Small intestine (tissue), 7 donors: ENCODE measurements around the gene ZNF22. TPM values are rescaled to one million over a fixed set of nuclear protein-coding genes. Genes with fewer than 3 reads are reported as not detected.

Experiments used
- DNase-seq, 2 donors: peaks; one replicate each; pipeline versions ENCODE4 v3.0.0 to v3.0.0-alpha.2; 2013
- FAIRE-seq: peaks from 2 replicates; lab custom pipeline; 2012; peaks lifted over from hg19 to GRCh38; lab: Jason Lieb, UNC
- H3K27ac ChIP-seq, 3 donors: one replicate each; pipeline ENCODE4 v1.5.1; 2013; ENCODE audit warnings: low read length in 2 of 3, mild to moderate bottlenecking in 2 of 3, control low read depth in 1 of 3, inconsistent platforms in 1 of 3, low read depth in 1 of 3, moderate library complexity in 1 of 3
- H3K27me3 ChIP-seq, 3 donors: one replicate each; pipeline ENCODE4 v1.6.1; 2013; ENCODE audit warnings: low read length in 3 of 3, inconsistent platforms in 1 of 3; ENCODE audit not compliant: control insufficient read depth in 3 of 3, insufficient read depth in 3 of 3
- H3K36me3 ChIP-seq, 3 donors: one replicate each; pipeline ENCODE4 v1.6.1; 2013; ENCODE audit warnings: low read length in 3 of 3, inconsistent platforms in 1 of 3, low read depth in 1 of 3, mild to moderate bottlenecking in 1 of 3, moderate library complexity in 1 of 3; ENCODE audit not compliant: control insufficient read depth in 3 of 3, insufficient read depth in 2 of 3
- H3K4me1 ChIP-seq, 3 donors: one replicate each; pipeline ENCODE4 v1.6.1; 2013; ENCODE audit warnings: low read length in 2 of 3, inconsistent platforms in 1 of 3, low read depth in 1 of 3, mild to moderate bottlenecking in 1 of 3, moderate library complexity in 1 of 3; ENCODE audit not compliant: control insufficient read depth in 3 of 3, insufficient read depth in 2 of 3
- H3K4me3 ChIP-seq, 3 donors: one replicate each; pipeline ENCODE4 v1.5.1; 2013; ENCODE audit warnings: low read length in 3 of 3, control low read depth in 1 of 3, inconsistent platforms in 1 of 3, low read depth in 1 of 3, mild to moderate bottlenecking in 1 of 3, moderate library complexity in 1 of 3
- H3K9me3 ChIP-seq, 2 donors: one replicate each; pipeline ENCODE4 v1.6.1; 2013; ENCODE audit warnings: low read depth in 1 of 2, low read length in 1 of 2; ENCODE audit not compliant: control insufficient read depth in 2 of 2, insufficient read depth in 1 of 2
- WGBS, 3 donors: extraction: QIAGEN DNeasy Blood & Tissue Kit; methylation state at CpG; one replicate each; pipeline ENCODE4 v1.1.7; 2013; 5-methylcytosine and 5-hydroxymethylcytosine counted together
- polyA plus RNA-seq, 4 donors: library from polyadenylated mRNA; stranded (reverse) in 3 of 4; unstranded in 1 of 4; fragments of 200-250 nt in 3 of 4; fragments of 120-200 nt in 1 of 4; gene quantifications; one replicate each; pipeline versions ENCODE4 v1.2.1 to v1.2.3, GENCODE V29; 2013
- donor health status: healthy with polysubstance abuse.
- donor health status: control.
- donor health status: control.
- donor health status: Bipolar disorder and iron deficiency.
- donor health status: healthy.

The ZNF22 gene
- polyA plus RNA-seq, 4 donors = 8.1 to 30.3 (median 13.3) TPM

DNA sequence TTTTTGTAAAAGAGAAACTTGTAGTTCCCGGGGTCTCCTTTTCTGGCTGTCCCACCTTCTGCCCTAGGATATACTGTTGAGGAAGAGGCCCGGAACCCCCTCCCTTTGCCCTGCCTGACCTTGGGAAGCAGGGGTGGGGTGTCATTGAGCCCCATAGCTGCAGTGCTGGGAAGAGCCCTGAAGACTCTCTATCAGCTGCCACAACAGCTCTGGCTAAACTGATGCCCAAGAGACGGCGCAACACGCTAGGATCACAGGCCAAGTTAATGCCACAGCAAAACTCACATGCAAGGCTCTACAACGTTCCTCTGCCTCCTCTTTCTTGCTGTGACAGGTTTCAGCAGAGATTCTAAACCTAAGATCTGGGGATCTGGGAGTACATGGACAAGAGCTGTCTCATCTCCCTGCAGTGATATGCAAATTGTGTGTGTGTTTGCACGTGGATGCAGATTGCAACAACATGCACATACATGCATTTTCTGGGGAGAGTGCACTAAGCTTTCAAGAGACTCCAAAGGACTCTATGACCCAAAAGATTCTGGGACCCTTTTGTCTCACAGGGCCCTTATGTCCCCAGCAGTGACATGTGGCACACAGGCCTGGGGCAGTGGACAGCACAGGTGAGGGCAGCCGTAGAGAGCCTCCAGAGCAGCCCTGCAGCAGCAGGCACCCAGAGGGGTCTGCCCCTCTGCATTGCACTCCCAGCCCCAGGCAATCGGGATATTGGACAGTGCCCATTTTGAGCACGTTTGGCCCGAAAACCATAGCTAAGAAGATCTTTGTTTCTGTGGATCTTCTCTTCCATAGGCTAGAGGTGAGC is 38.6 kb upstream of the ZNF22 start:
- H3K4me3 ChIP-seq = no peak overlapping the region
- WGBS, 3 donors = 55 to 79% (median 63%) methylated on average over 11 of the region's 11 CpGs
- peaks cover 11 to 80% (median 16%) of the 10 kb centered on the region in 3 donors for H3K4me1 ChIP-seq
- no peak overlapping the region for H3K27ac ChIP-seq
- peaks cover 0 to 4% (median 0%) of the 10 kb centered on the region in 3 donors for H3K36me3 ChIP-seq
- no peaks in the 10 kb centered on the region for H3K27me3 ChIP-seq
- FAIRE-seq (no peak), DNase-seq (no peak)
- no peaks in the 10 kb centered on the region for H3K9me3 ChIP-seq

DNA sequence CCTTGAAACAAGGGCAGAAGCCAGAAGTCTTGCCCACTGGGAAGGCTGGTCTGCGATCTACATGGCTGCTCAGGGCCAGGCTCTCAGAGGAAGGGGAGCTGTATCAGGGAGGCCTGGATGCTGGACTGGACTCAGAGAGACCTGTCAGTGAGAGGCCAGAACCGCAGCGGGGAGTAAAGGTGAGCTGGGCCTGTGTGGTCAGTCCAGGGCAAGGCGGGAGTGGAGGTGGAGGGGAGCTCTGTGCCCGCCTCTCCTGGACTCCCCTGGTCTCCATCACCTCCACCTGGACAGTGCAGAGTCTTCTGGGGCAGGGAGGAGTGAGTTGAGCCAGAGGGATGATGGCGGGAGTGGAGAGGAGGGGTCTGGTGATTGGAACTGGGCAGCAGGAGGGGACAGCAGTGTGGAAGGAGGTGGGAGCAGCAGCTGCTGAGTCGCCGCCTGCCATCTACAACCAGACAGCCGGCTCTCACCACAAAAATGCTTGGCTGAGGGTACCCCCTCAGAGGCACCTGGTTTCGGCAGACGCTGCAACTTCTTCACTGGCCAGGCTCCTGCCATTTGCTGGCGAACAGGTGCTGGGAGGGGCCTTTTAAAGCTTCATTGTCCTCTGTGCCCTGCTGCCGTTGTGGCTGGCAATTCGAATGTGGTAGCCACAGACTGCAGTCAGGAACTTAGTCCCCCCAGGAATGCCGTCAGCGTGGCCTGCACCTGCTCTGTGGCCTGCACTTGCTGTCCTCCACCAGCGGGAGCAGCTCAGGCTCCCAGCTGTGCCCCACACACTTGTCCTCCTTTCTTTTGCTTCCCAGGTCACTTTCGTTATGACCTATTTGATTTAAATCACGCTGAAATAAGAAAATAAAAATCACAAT is 37.6 kb upstream of the ZNF22 start:
- Histone ChIP-seq H3K27ac (peak overlapping the region; percentile 42 to 83 (median 45)), H3K36me3 (peaks cover 0 to 6% (median 0%) of the 10 kb centered on the region in 3 donors), H3K4me3 (no peak overlapping the region), H3K9me3 (no peaks in the 10 kb centered on the region), H3K27me3 (no peaks in the 10 kb centered on the region), H3K4me1 (peaks cover 11 to 77% (median 14%) of the 10 kb centered on the region in 3 donors)
- FAIRE-seq (no peak), DNase-seq (peak; percentile 25 to 62)
- 33 to 69% (median 55%) methylated on average over 16 to 19 of the region's 19 CpGs for WGBS, 3 donors

DNA sequence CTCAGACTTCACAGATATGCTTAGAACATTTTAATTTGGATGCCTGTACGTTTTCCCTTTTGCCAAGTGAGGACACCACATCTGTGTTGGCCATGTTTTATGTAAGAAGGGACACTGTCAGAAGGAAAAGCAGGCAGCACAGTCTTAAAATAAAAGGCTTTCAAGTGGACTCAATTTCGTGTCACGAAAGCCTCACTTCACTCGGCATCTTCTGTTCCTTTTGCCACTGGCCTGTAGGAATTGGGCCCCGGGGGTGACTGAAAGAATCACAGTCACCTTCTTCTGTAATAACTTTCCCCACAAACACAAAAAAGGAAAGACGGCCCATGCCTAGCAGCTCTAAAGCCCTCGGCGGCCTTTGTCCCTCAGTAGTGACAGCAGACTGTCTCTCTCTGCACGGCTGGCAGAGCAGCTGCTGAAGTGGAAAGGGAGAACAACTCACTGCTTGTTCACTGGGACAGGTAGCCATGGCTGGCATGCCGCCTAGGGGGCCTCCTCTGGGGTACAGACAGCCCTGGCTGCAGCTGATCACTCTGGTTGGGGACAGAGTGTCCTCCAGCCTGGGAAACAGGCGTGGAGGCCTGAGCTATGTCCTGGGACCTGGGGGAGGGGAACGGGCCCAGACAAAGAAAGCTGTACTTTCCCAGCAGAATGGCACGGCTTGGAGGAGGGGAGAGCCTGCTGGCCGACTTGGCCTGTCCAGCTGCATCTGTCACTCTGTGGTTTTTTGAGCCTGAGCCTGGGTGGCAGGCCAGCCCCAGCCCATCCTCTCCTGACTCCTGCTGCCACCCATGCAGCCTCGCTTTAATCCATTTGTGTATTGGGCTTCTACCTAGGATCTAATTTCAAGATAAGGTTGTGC is 36.7 kb upstream of the ZNF22 start:
- 16 to 50% (median 29%) methylated on average over 15 of the region's 15 CpGs for WGBS, 3 donors
- Histone ChIP-seq H3K36me3 (peaks cover 0 to 6% (median 0%) of the 10 kb centered on the region in 3 donors), H3K9me3 (no peaks in the 10 kb centered on the region), H3K4me1 (peaks cover 6 to 71% (median 14%) of the 10 kb centered on the region in 3 donors), H3K4me3 (no peak overlapping the region), H3K27ac (peak overlapping the region; percentile 42 to 83 (median 45)), H3K27me3 (no peaks in the 10 kb centered on the region)
- DNase-seq = peak; percentile 63
- no peak for FAIRE-seq

DNA sequence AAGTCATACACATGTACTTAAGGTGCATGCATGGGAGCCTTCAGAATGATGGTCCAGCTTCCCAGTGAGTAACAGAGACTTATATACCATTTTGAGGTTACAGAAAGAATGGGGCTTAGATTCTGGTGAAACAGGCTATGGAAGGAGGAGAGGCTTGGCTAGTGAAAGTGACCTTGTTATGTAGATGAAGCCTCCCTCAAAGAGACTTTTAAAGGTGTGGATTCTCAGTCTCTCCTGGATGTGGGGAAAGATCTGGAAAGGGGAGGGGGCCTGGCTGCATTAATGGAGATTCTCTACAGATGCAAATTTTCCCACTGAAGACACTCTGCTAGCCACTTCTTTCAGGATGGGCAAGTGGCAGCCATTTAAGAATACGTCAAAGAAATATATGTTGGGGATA is 35.6 kb upstream of the ZNF22 start:
- Histone ChIP-seq H3K4me3 (no peak overlapping the region), H3K36me3 (peaks cover 0 to 12% (median 0%) of the 10 kb centered on the region in 3 donors), H3K9me3 (no peaks in the 10 kb centered on the region), H3K27me3 (no peaks in the 10 kb centered on the region), H3K4me1 (peaks cover 4 to 67% (median 14%) of the 10 kb centered on the region in 3 donors), H3K27ac (no peak overlapping the region)
- no peak for FAIRE-seq
- WGBS, 3 donors = 88 to 100% (median 98%) methylated on average over 1 of the region's 1 CpG
- DNase-seq = no peak

DNA sequence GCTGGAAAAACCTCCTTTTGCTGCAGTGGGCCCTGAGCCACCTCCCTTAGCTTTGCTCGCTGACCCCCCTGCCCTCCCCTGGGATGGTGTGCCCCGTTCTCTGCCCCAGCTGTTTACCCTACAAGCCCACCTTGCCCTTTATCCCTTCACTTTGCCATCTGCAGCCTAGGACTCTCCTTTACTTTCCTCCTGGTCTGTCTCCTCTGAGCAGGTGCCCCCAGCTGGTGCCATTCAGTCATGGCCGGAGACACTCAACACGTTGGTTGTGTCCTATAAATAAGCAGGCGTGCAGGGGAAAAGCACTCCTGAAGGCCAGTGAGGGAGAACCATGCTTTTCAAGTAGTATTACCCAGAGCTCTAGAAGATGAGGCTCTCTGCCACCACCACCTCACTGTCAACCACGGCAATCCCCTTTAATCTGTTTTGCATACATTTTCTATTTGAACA is 35.0 kb upstream of the ZNF22 start:
- H3K27me3 ChIP-seq = no peaks in the 10 kb centered on the region
- peaks cover 2 to 61% (median 14%) of the 10 kb centered on the region in 3 donors for H3K4me1 ChIP-seq
- DNase-seq (no peak), FAIRE-seq (no peak)
- H3K27ac ChIP-seq = peak overlapping the region in 1 of 3 donors; percentile 24
- no peaks in the 10 kb centered on the region for H3K9me3 ChIP-seq
- H3K36me3 ChIP-seq = peaks cover 0 to 18% (median 0%) of the 10 kb centered on the region in 3 donors
- H3K4me3 ChIP-seq = no peak overlapping the region
- WGBS, 3 donors = 77 to 81% (median 79%) methylated on average over 5 to 6 of the region's 6 CpGs

DNA sequence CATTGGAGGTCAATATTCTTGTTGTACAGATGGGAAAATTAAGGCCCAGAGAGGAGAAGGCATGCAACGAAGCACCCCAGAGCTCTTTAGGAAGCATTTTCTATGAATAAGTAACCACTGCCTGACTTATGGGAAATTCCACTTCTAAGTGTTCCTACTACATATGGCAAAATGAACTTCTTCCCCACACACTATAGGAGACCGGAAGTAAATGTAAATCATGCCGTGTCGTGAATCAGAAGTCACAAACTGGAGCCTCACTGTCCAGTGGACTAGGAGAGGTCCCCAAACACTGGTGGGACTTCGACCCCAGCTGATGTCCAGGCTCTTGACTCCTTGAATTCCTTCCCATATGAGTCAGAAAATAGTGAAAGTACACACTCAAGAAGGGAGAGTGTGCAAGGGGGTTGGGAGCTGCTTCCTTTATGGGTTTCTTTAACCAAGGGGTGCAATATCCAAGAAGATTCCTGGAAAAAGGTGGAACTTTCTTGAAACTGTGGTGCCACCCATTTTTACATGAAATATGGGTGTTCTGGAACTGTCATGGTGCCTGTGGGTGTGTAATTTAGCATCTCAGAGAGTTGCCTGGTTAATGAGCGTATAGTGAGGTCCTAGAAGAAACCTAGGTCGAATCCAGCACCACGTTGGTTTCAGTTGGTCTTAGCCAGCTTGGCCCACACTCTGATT is 34.5 kb upstream of the ZNF22 start:
- no peak for FAIRE-seq

DNA sequence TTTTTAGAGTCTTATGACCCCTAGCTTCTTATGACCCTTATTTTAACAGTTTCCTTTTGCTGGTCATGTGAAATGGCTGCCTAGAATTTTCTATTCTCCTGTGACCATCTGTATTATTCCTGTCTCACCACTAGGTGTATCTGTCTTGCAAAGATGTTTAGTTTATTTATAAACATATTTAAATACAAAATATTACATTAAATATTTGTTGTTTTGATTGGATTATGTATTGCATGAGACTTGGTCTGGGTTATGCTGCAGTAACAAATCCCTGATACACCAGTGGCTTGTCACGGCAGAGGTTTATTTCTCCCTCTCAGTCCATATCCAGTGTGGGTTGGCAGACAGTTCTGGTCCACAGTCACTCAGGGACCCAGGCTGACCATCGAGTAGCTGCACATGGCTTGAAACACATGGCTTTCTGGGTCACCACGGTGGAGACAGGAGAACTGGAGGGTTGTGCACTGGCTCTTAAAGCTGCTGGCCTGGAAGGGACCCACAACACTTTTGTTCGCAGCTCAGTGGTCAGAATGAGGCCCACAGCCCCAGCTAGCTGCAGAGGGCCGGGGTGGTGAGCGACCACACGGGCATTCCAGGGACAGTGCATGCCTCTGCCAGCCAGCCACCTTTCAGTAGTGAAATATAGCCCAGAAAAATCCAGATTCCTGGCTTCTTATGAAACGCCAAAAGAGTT is 33.8 kb upstream of the ZNF22 start:
- no peak for FAIRE-seq
- H3K27me3 ChIP-seq = no peaks in the 10 kb centered on the region
- WGBS, 3 donors = 85 to 93% (median 92%) methylated on average over 8 of the region's 8 CpGs
- no peak for DNase-seq
- no peak overlapping the region for H3K4me3 ChIP-seq
- H3K4me1 ChIP-seq = peaks cover 2 to 49% (median 14%) of the 10 kb centered on the region in 3 donors
- H3K27ac ChIP-seq = no peak overlapping the region
- H3K36me3 ChIP-seq = peaks cover 0 to 31% (median 5%) of the 10 kb centered on the region in 3 donors
- H3K9me3 ChIP-seq = no peaks in the 10 kb centered on the region

More for the DNA sequence above, 34.5 kb upstream of the ZNF22 start:
- Histone ChIP-seq H3K36me3 (peaks cover 0 to 24% (median 2%) of the 10 kb centered on the region in 3 donors), H3K27ac (peak overlapping the region in 2 of 3 donors; percentile 15 to 24), H3K9me3 (no peaks in the 10 kb centered on the region), H3K27me3 (no peaks in the 10 kb centered on the region), H3K4me3 (no peak overlapping the region), H3K4me1 (peaks cover 2 to 56% (median 14%) of the 10 kb centered on the region in 3 donors)
- 59 to 61% (median 59%) methylated on average over 8 of the region's 8 CpGs for WGBS, 3 donors
- peak; percentile 72 to 78 for DNase-seq
